Subcutaneous preadipocyte (primary cell): Measurements from ENCODE around the gene NIN. TPM values are rescaled to one million over a fixed set of nuclear protein-coding genes. Genes with fewer than 3 reads are reported as not detected.

Experiments used
- small RNA-seq: library from RNA; depleted of rRNA; stranded (forward); fragments of <200 nt; gene quantifications from one replicate; pipeline ENCODE3, GENCODE V24; 2012
- total RNA-seq: library from RNA; depleted of rRNA; stranded (reverse); fragments of >200 nt; gene quantifications from 2 replicates; pipeline ENCODE4 v1.2.3, GENCODE V29; 2012

Gene NIN
- total RNA-seq, result 34.5 and 49.1 TPM in 2 replicates

GRCh38 chr14:50830932-50831725 is at the start of gene NIN:
TSS of gene NIN (minus strand) at chr14:50831162. CDS start at chr14:50822056, 9,106 bp downstream.

GRCh38 chr14:50871914-50872732 is 41.2 kb upstream of the NIN start, which contains the start of gene ABHD12B:
TSS of gene ABHD12B (plus strand) at chr14:50872053. CDS start at chr14:50872175, 122 bp downstream.

Small RNAs within 50 kb of the gene (small RNA-seq; reads per million reads assigned to genes)
- not detected for gene RF00593

Other genes with a start within 250 kb of the NIN start
- 23.5 and 27.4 TPM in 2 replicates for gene SAV1, start 162.9 kb downstream of the NIN start, total RNA-seq
- gene ABHD12B, start 40.9 kb upstream of the NIN start, total RNA-seq, result not detected in 2 replicates
- gene PYGL, start 113.3 kb upstream of the NIN start, total RNA-seq, result 92.5 and 108 TPM in 2 replicates